HG03135 (cell line): ENCODE measurements around the gene RBM15.
A peak's percentile ranks its signal among the peaks of the same experiment; 100 is the strongest.

ENCODE experiments used
- ATAC-seq: cut with Tn5 transposase; IDR thresholded peaks from one replicate; pipeline ENCODE4 v1.9.1; 2021; ENCODE audit warnings: mild to moderate bottlenecking, moderate library complexity; ENCODE audit not compliant: unreplicated experiment

Gene RBM15

GRCh38 chr1:110338886-110339406, at the start of gene RBM15:
Gene RBM15 (plus strand): TSS chr1:110339377. CDS start chr1:110339406, 29 bp downstream.
- peak; percentile 70 for ATAC-seq

- ATAC-seq = no peak
Observed at GRCh38 chr1:110291241-110292030, 47.7 kb upstream of the RBM15 start.

GRCh38 chr1:110292031-110292741, 47.0 kb upstream of the RBM15 start:
- ATAC-seq = no peak

GRCh38 chr1:110293601-110294104, 45.5 kb upstream of the RBM15 start:
- no peak for ATAC-seq

GRCh38 chr1:110294308-110294707, 44.9 kb upstream of the RBM15 start:
- no peak for ATAC-seq

- no peak for ATAC-seq
Observed at GRCh38 chr1:110298991-110299390, 40.2 kb upstream of the RBM15 start.

GRCh38 chr1:110300412-110301085, 38.6 kb upstream of the RBM15 start:
- ATAC-seq = no peak

- ATAC-seq = no peak
Observed at GRCh38 chr1:110302836-110303235, 36.3 kb upstream of the RBM15 start.

GRCh38 chr1:110305900-110306420, 33.2 kb upstream of the RBM15 start:
- no peak for ATAC-seq

GRCh38 chr1:110307239-110307974, 31.8 kb upstream of the RBM15 start:
- ATAC-seq = no peak

- no peak for ATAC-seq
Observed at GRCh38 chr1:110308247-110308646, 30.9 kb upstream of the RBM15 start.

GRCh38 chr1:110309139-110309538, 30.0 kb upstream of the RBM15 start:
- ATAC-seq = no peak

GRCh38 chr1:110309767-110310166, 29.4 kb upstream of the RBM15 start:
- ATAC-seq = no peak

GRCh38 chr1:110310300-110310699, 28.9 kb upstream of the RBM15 start:
- ATAC-seq = no peak

GRCh38 chr1:110312188-110313121, 26.7 kb upstream of the RBM15 start:
- ATAC-seq = no peak

GRCh38 chr1:110316735-110317134, 22.4 kb upstream of the RBM15 start:
- ATAC-seq = no peak

GRCh38 chr1:110318046-110318445, 21.1 kb upstream of the RBM15 start:
- no peak for ATAC-seq

- no peak for ATAC-seq
Observed at GRCh38 chr1:110319332-110320167, 19.6 kb upstream of the RBM15 start.
